Activated CD4-positive, alpha-beta T cell treated with anti-CD3 and anti-CD28 coated beads, Interleukin-2, Interleukin-6, amounts not matched to agents 100 ng/mL and 50 ng/mL, durations not matched to agents 16 hours and 8 hours (primary cell): ENCODE data around the gene C7orf33.

Experiments
- DNase-seq: peaks from one replicate; pipeline ENCODE4 v3.0.0-alpha.2; 2020

Gene C7orf33

GRCh38 chr7:148630078-148630477 is 39.5 kb downstream of the C7orf33 start:
- DNase-seq: no peak

DNA sequence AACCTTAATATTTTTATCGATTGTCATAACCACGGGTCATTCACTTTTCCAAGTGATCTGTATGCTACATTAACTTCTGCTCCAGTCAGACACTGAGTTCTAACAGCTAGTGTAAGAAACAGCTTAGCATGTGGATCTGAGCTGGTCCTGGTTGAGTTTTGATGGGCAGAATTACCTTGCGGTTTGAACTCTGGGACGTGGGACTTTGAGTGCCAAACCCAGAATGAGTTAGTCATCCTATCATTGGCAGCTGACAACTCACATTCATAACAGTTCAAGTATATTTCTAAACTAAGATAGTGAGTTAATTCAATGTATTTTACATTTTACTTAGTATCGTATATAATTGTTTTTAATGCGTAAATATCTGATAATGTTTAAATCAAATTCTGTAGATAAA is 43.2 kb downstream of the C7orf33 start:
- no peak for DNase-seq

DNA sequence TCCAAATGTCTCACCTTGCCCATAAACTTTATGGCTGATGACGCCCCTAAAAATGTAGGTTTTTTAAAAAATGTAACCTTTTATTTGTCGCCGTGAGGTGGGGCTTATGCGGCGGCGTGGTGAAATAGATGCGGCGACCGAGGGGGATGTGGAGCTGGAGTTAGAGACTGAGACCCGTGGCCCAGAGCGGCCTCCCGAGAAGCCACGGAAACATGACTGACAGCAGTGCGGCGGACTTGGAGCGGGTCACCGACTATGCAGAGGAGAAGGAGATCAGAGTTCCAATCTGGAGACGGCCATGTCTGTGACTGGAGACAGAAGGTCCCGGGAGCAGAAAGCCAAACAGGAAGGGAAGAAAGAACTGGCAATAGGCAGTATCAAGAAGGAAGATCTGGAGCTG is 46.5 kb downstream of the C7orf33 start:
- no peak for DNase-seq

DNA sequence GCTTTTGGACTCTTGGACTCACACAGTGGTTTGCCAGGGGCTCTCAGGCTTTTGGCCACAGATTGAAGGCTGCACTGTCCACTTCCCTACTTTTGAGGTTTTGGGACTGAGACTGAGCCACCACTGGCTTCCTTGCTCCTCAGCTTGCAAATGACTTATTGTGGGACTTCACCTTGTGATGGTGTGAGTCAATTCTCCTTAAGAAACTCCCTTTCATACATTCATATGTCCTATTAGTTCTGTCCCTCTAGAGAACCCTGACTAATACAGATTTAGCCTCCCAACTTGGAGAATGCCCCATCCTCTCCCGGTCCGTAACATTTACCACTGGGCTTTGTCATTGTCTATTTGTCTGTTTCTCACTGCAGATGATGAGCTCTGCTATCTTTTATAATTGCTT is 55.3 kb downstream of the C7orf33 start:
- DNase-seq: no peak

- DNase-seq: no peak
Measured at GRCh38 chr7:148650232-148650858, 59.8 kb downstream of the C7orf33 start.

DNA sequence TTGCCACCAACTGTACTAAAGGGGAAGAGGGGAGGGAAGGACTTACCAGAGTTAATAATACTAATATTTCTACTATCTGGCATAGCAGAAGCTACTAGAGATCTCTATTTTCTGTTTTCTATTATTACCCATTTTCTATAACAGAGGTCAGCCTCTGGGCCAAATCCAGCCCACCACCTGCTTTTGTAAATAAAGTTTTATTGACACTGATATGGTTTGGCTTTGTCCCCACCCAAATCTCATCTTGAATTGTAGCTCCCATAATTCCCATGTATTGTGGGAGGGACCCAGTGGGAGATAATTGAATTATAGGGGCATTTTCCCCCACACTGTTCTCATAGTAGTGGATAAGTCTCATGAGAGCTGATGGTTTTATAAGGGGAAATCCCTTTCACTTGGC is 62.2 kb downstream of the C7orf33 start:
- no peak for DNase-seq

- no peak for DNase-seq
Measured at GRCh38 chr7:148657929-148658328, 67.4 kb downstream of the C7orf33 start.

GRCh38 chr7:148661471-148661870 is 70.9 kb downstream of the C7orf33 start:
- no peak for DNase-seq

GRCh38 chr7:148662646-148663045 is 72.1 kb downstream of the C7orf33 start:
- DNase-seq: no peak

DNA sequence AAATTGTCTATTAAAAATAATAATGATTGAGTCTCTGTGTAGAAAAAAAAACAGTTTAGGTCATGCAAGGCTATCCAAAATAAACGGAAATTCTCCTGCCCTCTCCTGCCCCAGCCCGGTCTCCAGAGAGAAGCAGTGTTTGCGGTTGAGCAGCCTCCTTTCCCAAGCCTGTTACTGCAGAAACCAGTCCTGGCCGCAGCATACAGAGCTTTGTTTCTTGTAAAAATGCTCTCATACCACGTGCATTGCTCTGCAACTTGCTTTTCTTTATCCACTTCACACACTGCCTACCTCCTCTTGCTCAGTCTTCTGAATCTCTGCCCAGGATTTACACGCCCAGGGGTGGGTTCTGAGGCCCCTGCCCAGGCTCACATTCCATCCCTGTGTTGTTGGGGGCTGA is 73.8 kb downstream of the C7orf33 start:
- no peak for DNase-seq

DNA sequence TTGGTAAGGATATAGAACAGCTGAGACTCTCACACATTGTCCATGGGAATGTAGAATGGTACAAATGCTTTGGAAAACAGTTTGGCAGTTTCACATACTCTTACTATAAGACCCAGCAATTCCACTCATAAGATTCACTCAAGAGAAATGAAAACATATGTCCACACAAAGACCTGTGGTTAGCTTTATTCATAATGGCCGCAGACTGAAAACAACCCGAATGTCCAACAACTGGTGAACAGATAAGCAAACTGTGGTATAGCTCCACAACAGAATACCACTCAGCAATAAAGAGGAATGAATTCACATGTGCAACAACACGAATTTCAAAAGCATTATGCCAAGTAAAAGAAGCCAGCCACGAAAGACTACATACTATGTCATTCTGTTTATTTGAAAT is 74.7 kb downstream of the C7orf33 start:
- no peak for DNase-seq
